ENCODE measurements around the gene INPP4B.

GRCh38 chr4:142164767-142165500 is 681.2 kb downstream of the INPP4B start:
- TF ChIP-seq CTCF (conservative IDR thresholded peaks at IDR 0.05 in 1 of 2, IDR thresholded peaks at IDR 0.05 in 1 of 2; ENCODE audit: low read depth in 1 of 2, low read length in 2 of 2) (no peak), EZH2 (IDR thresholded peaks at IDR 0.05; ENCODE audit: low read length, missing control alignments) (no peak)

Measured in fibroblast of lung (primary cell).